NCI-H345 treated with DMSO at 0.1 percent for 48 hours (cell line): ENCODE results near the gene KHDC4.

Source experiments
- DNase-seq: peaks from one replicate; lab custom pipeline; 2025; ENCODE audit not compliant: unreplicated experiment; lab: John Stamatoyannopoulos, UW

The KHDC4 gene

GRCh38 chr1:155970531-155971167, 36.4 kb upstream of the KHDC4 start:
- DNase-seq: no peak

- no peak for DNase-seq
Measured at GRCh38 chr1:155969377-155969791, 35.2 kb upstream of the KHDC4 start.

- DNase-seq: no peak
Measured at GRCh38 chr1:155968670-155969069, 34.5 kb upstream of the KHDC4 start.

- DNase-seq: no peak
Measured at GRCh38 chr1:155968051-155968400, 33.8 kb upstream of the KHDC4 start.

GRCh38 chr1:155967341-155968050, 33.3 kb upstream of the KHDC4 start:
- DNase-seq: no peak

- DNase-seq: no peak
Measured at GRCh38 chr1:155966750-155967149, 32.5 kb upstream of the KHDC4 start.

GRCh38 chr1:155966135-155966534, 31.9 kb upstream of the KHDC4 start:
- DNase-seq: no peak

- no peak for DNase-seq
Measured at GRCh38 chr1:155964193-155964592, 30.0 kb upstream of the KHDC4 start.

GRCh38 chr1:155962599-155963211, 28.5 kb upstream of the KHDC4 start:
- no peak for DNase-seq

GRCh38 chr1:155961937-155962336, 27.7 kb upstream of the KHDC4 start:
- no peak for DNase-seq

GRCh38 chr1:155960081-155960745, 26.0 kb upstream of the KHDC4 start:
- no peak for DNase-seq

- no peak for DNase-seq
Measured at GRCh38 chr1:155957411-155957915, 23.2 kb upstream of the KHDC4 start.

- no peak for DNase-seq
Measured at GRCh38 chr1:155954645-155955044, 20.4 kb upstream of the KHDC4 start.

- no peak for DNase-seq
Measured at GRCh38 chr1:155952505-155952890, 18.3 kb upstream of the KHDC4 start.

GRCh38 chr1:155951753-155952504, 17.7 kb upstream of the KHDC4 start:
- DNase-seq: no peak

- DNase-seq: no peak
Measured at GRCh38 chr1:155950829-155951228, 16.6 kb upstream of the KHDC4 start.

GRCh38 chr1:155947741-155948140, 13.5 kb upstream of the KHDC4 start:
- no peak for DNase-seq

GRCh38 chr1:155947292-155947691, 13.1 kb upstream of the KHDC4 start:
- no peak for DNase-seq

GRCh38 chr1:155946633-155947219, 12.5 kb upstream of the KHDC4 start:
- DNase-seq: no peak

- DNase-seq: no peak
Measured at GRCh38 chr1:155944444-155944799, 10.2 kb upstream of the KHDC4 start.
